Dermis microvascular lymphatic vessel endothelial cell (primary cell): ENCODE measurements around the gene DOK1. TPM values are rescaled to one million over a fixed set of nuclear protein-coding genes. Genes with fewer than 3 reads are reported as not detected.

Source experiments
- DNase-seq, 2 donors: peaks; one replicate each; pipeline versions ENCODE4 v3.0.0 to v3.0.0-alpha.2; 2010; ENCODE audit warnings: low read depth in 2 of 2
- total RNA-seq: library from RNA; depleted of rRNA; stranded (reverse); fragments of >200 nt; gene quantifications from 2 replicates; pipeline ENCODE4 v1.2.1, GENCODE V29; 2014

DOK1 gene
- 20.9 and 27.1 TPM in 2 replicates for total RNA-seq

DNA sequence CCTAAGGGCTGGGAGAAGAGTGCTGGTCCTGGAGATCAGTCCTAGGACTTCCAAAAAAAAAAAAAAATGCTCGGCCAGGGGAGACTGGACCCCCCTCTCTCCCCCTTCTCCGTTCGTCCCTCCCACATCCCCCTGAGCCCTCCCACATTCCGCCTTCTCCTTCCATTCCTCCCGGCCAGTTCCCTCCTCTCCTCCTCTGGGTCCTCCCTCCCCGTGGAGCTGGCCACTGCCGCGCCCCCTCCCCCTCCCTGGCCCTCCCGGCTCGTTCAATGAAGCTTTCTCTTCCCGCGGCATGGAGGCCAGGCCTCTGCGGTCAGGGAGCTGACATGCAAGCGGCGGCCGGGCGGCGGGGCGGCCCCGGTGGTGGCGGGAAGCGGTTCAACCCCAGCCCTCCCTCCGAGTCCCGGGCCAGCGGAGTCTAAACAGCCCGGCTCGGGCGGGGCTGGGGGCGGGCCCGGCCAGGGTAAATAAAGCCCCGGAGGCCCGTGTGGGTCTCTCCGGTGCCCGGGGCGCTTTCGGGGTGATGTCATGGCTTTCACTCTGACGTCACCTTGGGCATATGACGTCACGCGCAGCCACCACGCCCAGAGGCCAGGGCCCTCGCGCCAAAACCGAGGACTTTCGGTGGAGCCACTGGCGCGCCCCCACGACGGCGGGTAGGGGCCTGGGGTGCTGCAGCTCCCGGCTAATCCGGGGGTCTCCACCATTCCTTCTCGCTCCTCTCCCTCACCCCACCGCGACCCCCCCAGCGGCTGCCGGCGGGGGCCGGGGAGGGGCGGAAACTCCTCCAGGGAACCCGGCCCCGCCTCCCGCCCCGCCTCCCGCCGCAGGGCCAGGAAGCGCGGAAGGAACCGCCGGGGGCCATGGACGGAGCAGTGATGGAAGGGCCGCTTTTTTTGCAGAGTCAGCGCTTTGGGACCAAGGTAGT lies at the start of gene DOK1, which contains the start of gene LOXL3:
Gene DOK1, plus strand, starts transcription at position 829 of the 928 bp plus-strand sequence. Its CDS starts 35 bp downstream, at position 864.
Gene LOXL3, minus strand, starts transcription at position 51 of the 928 bp plus-strand sequence. CDS start 1,308 bp downstream, outside the sequence.
- peak; percentile 54 to 74 for DNase-seq

- no peak for DNase-seq
Measured at GRCh38 chr2:74505448-74506246, 48.9 kb upstream of the DOK1 start.

- peak; percentile 94 to 97 for DNase-seq
Measured at GRCh38 chr2:74507145-74507925, 47.2 kb upstream of the DOK1 start, which contains the start of gene PCGF1. TSS of gene PCGF1 (minus strand) at chr2:74507695. CDS start at chr2:74507668, 27 bp downstream.

- DNase-seq = no peak
Measured at GRCh38 chr2:74507926-74508520, 46.5 kb upstream of the DOK1 start.

GRCh38 chr2:74510272-74510671 lies 44.2 kb upstream of the DOK1 start:
- no peak for DNase-seq

GRCh38 chr2:74511104-74511989 lies 43.2 kb upstream of the DOK1 start:
- DNase-seq = no peak

DNA sequence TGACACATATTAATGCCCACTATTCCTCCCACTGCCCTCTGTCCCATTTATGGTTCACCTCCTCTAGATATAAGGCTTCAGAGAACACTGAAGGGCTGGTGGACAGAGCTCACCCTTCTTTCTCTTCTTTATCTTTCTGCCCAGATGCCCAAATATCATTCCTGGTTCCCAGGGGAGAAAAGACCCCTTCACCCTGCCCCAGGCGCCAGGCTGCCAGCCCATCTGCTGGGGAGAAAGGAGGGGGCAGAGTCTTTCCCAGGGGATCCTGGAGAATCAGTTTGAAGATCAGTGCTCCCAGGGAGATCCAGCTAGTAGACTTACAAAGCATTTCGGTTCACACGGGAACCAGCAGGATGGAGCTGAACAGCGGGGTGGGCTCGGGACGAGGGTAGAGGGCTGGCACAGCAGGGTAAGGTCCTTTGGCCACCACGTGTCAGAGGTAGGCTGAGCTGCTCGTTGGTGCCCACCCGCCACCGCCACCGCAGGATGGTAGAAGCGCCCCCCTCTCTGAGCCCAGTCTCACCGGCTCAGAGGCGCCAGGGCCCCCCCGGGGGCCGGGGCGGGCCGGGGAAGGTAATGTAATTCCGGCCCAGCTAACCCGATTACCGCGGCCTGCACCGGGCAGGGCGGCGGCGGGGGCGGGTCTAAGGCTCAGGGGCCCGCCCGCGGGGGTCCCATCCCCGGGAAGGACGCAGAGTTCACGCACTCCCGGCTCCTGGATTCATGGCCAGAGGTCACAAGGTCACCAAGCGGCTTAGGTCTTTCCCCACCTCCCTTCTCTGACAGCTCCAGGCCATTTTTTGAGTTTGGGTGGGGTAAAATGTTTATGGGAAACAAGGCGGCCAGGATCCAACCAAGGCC lies 41.5 kb upstream of the DOK1 start:
- DNase-seq = no peak

GRCh38 chr2:74513605-74514367 lies 40.7 kb upstream of the DOK1 start:
- DNase-seq = no peak

DNA sequence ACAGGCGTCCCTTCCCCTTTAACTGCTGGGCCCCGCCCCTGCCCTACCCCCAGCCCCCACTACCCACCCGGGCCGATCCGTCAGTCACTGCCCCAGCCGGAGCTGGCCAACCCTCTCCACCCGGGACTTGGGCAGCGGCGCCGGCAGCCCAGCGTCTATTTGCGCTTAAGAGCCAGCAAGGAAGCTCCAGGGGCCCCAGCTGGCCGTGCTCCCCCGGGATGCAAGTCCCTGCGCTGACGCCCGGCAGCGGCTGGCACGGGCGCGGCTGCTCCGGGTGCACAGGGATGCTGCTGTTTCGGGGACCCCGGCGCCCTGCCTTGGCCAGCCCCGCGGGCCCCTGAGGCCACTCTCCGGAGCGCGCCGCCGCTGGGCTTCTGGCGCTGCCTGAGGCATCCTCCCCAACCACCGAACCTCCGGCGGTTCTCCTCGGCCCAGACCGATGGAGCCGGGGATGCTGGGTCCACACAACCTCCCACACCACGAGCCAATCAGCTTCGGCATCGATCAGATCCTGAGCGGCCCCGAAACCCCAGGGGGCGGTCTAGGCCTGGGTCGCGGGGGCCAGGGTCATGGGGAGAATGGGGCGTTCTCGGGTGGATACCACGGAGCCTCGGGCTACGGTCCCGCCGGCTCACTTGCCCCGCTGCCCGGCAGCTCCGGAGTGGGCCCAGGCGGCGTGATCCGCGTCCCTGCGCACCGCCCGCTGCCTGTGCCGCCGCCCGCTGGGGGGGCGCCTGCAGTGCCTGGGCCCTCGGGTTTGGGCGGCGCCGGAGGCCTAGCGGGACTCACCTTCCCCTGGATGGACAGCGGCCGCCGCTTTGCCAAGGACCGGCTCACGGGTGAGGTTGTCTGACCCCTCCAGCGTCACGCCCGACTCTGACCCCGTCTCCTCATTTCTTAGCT lies 39.9 kb upstream of the DOK1 start, which contains the start of gene TLX2:
Gene TLX2, plus strand, starts transcription at position 83 of the 903 bp plus-strand sequence. Its CDS starts 357 bp downstream, at position 440.
- DNase-seq = no peak

GRCh38 chr2:74515271-74515980 lies 39.1 kb upstream of the DOK1 start:
- DNase-seq = no peak

DNA sequence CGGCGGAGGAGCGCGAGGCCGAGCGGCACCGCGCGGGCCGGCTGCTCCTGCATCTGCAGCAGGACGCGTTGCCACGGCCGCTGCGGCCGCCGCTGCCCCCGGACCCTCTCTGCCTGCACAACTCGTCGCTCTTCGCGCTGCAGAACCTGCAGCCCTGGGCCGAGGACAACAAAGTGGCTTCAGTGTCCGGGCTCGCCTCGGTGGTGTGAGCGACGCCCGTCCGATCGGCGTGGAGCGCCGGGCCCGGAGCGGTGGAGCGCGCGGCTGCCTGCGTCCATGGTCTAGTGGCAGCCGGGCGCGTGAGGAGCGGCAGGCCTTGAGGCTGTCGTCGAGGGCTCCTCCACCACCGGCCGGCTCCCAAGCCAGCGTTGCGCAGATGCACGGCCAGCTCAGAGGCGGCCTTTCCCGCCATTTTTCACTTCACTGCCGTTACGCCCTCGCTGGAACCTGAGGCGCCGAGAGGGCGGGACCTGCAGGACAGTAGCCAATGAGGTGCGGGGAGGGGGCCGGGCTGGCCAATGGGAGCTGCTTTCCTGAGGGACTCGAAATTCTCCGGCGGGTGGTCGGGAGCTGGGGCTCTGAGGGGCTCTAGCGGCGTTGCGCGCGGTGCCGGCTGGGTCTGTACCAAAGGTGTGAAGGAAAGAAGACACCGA lies 38.4 kb upstream of the DOK1 start:
- DNase-seq = peak in 1 of 2 donors; percentile 70

GRCh38 chr2:74516650-74517049 lies 37.9 kb upstream of the DOK1 start:
- DNase-seq = no peak

GRCh38 chr2:74522516-74522915 lies 32.0 kb upstream of the DOK1 start:
- no peak for DNase-seq

DNA sequence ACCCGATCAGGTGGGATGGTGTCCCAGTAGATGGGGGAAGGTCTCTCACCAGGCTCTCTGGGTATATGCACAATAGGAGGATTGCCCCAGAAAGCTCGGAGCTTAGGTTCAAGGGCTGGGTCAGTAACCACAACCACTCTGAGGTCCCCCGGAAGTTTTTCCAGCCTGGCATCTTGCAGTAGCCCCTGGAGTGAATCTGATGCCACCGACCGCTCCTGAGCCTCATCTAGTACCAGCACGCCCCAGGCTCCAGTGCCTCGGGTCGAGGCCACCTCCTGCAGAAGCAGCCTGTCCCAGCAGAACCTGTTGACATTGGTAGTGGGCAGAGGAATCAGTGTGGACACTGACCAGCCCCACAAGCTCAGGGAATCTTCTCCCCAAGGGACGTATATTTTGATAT lies 30.5 kb upstream of the DOK1 start:
- DNase-seq = no peak

DNA sequence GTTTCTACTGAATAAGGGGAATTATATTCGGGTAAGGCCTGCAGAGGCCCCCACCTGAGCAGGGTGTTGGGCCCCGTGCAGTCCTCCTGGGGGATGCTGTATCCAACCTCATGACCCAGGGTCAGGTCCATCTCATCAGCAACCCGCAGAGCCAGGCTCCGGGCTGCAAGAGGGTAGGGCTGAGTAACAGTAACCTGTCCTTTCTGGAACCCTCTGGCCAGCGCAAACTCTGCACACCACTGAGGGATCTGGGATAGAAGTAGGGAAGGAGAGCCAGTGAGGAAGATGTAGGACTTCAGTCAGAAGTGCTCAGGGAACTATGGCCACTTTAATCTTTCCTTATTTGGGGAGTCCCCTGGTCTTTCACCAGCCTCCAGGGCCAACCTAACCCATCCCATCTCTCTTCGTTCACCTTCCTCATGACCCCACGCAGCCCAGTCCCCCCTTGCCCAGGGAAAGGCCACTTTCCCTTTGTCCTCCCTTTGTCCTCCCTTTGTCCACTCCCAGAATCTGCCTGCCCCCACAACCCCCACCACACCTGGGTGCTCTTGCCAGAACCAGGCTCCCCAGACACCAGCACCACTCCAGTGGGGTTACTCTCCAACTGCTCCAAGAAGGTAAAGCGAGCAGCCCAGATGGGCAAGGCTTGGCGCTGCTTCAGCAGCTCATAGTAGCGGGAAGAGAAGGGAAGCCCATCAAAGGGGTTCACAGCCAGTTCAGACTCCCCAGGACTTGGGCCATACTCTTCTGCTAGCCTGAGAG lies 29.4 kb upstream of the DOK1 start:
- DNase-seq = no peak
